ENCODE data around the gene MACO1.

DNA sequence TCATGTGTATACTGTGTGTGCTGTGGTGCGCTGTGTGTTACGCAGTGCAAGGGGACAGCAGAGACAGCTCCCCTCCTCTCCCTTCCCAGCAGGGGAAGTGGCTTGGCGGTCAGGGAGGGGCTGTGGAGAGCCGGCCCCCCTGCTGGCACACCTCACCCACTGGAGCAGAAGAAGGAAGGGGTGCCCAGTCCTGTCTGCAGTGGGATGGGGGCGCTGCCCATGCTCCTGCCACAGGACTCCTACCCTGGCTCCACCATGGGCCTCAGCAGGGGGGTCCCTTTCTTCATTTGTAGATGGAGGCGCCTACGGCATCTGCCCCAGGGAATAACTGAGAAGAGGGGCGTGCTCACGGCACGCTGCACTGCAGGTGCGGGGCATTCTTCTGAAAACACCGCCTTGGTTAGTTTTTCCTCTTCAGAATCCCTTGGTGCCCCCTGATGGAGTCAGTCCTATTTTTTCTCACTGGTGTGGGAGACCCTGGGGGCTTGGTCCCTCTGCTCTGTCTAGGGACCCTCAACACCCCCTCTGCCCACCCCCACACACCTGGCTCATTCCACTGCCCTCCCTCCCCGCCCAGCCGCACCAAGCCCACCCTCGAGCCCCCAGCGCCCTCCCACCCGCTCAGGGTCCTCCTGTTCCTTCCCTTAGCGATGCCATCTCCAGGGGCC lies 99.0 kb downstream of the MACO1 start:
- no peak for TF ChIP-seq EZH2 (IDR thresholded peaks at IDR 0.05; ENCODE audit: low read length)
- TF ChIP-seq, protein P1, sequence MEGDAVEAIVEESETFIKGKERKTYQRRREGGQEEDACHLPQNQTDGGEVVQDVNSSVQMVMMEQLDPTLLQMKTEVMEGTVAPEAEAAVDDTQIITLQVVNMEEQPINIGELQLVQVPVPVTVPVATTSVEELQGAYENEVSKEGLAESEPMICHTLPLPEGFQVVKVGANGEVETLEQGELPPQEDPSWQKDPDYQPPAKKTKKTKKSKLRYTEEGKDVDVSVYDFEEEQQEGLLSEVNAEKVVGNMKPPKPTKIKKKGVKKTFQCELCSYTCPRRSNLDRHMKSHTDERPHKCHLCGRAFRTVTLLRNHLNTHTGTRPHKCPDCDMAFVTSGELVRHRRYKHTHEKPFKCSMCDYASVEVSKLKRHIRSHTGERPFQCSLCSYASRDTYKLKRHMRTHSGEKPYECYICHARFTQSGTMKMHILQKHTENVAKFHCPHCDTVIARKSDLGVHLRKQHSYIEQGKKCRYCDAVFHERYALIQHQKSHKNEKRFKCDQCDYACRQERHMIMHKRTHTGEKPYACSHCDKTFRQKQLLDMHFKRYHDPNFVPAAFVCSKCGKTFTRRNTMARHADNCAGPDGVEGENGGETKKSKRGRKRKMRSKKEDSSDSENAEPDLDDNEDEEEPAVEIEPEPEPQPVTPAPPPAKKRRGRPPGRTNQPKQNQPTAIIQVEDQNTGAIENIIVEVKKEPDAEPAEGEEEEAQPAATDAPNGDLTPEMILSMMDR (optimal IDR thresholded peaks at IDR 0.05 in 1 of 3, IDR thresholded peaks at IDR 0.05 in 1 of 3, conservative IDR thresholded peaks at IDR 0.05 in 1 of 3; ENCODE audit: extremely low read depth in 1 of 3, insufficient read depth in 2 of 3, low read length in 3 of 3), result no peak
